Measurements from ENCODE around the gene TMEM108.

DNA sequence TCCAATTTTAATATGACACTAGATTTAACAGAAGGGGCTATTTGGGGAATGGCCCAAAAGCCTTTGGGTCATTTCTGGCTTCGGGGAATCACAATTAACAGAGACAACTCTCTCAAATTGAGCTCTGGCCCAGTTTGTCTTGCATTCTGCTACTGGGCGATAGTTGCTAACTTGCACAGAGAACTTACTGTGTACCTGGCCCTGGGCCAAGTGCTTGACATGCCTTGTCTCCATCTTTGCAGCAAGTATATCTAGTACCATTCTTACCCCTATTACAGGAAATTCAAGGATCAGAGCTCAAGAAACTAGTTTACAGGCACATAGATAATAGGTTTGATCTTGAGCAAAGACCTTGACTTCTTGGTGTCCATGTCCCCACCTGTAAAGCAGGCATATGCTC, 175.7 kb downstream of the TMEM108 start:
- TF ChIP-seq POLR2AphosphoS5 (IDR thresholded peaks at IDR 0.05; ENCODE audit: low read depth, low read length) (no peak), POLR2A (IDR thresholded peaks at IDR 0.05; ENCODE audit: low read depth, low read length) (no peak)
